T-helper 2 cell treated with Interferon-gamma antibody and Interleukin-4, amounts not matched to agents 5 μg/mL and 100 μg/mL, for 36 hours (primary cell): ENCODE data around the gene C1QTNF3.
A peak's percentile ranks its signal among the peaks of the same experiment; 100 is the strongest.

Experiments
- DNase-seq: peaks from one replicate; pipeline ENCODE4 v3.0.0; 2021; ENCODE audit warnings: low spot score
- H3K27ac Mint-ChIP-seq: one replicate; pipeline ENCODE4 v1.8.0; 2021; ENCODE audit warnings: mild to moderate bottlenecking, mixed read lengths
- H3K27me3 Mint-ChIP-seq: one replicate; pipeline ENCODE4 v1.8.0; 2021; ENCODE audit warnings: low read depth, mixed read lengths
- H3K36me3 Mint-ChIP-seq: one replicate; pipeline ENCODE4 v1.8.0; 2021; ENCODE audit warnings: low read depth, mixed read lengths
- H3K4me1 Mint-ChIP-seq: one replicate; pipeline ENCODE4 v1.8.0; 2021; ENCODE audit warnings: low read depth, mixed read lengths
- H3K4me3 Mint-ChIP-seq: one replicate; pipeline ENCODE4 v1.8.0; 2022; ENCODE audit warnings: mild to moderate bottlenecking, moderate library complexity, mixed read lengths
- H3K9me3 Mint-ChIP-seq: one replicate; pipeline ENCODE4 v1.8.0; 2021; ENCODE audit warnings: mixed read lengths

Gene C1QTNF3

DNA sequence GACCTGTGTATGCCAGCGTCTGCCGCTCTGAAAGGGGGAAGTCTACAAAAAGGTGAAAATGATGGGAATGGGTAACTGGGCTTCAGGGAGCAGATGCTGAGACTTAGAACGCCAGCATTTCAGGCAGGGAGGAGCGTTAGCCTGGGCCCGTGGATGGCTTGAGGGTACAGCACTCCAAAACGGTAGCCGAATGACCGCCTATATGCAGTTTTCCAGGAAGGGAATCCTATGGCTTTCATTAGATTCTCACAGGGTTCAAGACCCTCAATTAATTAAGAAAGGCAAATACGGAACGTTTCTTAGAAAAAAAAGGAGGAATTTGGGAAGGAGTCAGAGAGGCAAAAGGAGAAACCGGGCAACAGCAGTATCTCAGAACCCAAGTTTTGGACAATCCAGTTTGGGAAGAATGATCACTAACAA, 35.8 kb downstream of the C1QTNF3 start:
- Mint-ChIP-seq H3K27me3 (peaks cover 2% of the 10 kb centered on the region), H3K9me3 (no peaks in the 10 kb centered on the region), H3K4me1 (peaks cover 33% of the 10 kb centered on the region), H3K4me3 (peak overlapping the region; percentile 88), H3K36me3 (peaks cover 15% of the 10 kb centered on the region), H3K27ac (peak overlapping the region; percentile 81)
- DNase-seq: no peak

DNA sequence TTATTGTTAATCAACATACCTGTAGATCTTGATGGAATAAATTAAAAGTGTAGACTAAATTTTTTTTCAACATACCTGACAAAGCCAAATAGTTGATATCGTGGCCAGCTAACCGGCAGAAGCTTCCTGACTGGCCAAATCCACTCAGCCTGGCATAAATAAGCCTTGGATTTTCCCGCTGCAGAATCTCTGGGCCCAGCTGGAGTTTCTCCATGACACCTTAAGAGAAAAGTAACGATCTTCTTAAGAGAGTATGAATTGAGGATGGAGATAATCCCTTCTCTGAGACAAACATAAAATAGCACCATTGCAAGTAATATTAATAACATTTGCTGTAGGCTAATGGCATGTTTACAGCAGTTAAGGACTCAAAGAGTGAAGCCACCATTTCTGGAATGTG, 37.3 kb downstream of the C1QTNF3 start:
- no peak for DNase-seq
- Mint-ChIP-seq H3K9me3 (no peaks in the 10 kb centered on the region), H3K36me3 (peaks cover 16% of the 10 kb centered on the region), H3K27me3 (peaks cover 2% of the 10 kb centered on the region), H3K4me3 (no peak overlapping the region), H3K4me1 (peaks cover 33% of the 10 kb centered on the region), H3K27ac (no peak overlapping the region)

DNA sequence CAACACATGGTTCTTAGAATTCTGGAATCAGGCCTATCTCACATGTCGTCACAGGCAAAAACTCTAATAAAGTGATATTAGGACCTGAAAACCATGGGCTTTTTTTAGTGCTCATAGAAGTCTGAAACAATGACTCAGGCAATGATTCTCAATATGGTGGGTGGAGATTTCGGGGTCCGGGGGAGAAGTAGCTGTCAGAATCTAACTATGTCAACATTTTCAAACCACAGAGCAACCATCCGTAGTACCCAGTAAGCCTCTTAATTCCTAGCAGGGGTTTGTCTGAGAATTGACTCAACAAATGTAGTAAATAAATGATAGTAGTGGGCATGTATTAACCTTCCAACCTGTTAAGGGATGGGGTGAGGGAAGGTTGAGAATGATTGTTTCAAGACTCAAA, 37.8 kb downstream of the C1QTNF3 start:
- no peak overlapping the region for H3K27ac Mint-ChIP-seq
- H3K9me3 Mint-ChIP-seq: no peaks in the 10 kb centered on the region
- peaks cover 2% of the 10 kb centered on the region for H3K27me3 Mint-ChIP-seq
- H3K4me3 Mint-ChIP-seq: no peak overlapping the region
- H3K4me1 Mint-ChIP-seq: peaks cover 33% of the 10 kb centered on the region
- peaks cover 16% of the 10 kb centered on the region for H3K36me3 Mint-ChIP-seq
- DNase-seq: no peak

DNA sequence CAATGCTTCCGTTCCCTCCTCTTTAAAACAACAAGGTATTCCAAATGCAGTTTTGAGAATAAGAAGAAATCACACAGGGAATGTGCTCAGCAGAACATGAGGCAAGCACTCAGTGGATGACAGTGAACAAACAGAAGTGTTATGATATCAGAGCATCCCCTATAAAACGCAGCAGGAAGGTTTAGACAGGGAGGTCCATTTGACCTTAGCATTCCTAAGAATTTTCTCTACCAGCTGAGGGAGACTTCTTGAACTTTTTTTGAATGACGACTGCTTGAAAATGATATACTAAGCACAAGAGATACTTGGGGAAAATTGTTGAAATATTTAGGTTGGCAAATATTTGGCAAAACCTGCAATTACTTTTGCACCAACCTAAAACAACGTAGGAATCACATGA, 39.1 kb downstream of the C1QTNF3 start:
- no peak overlapping the region for H3K27ac Mint-ChIP-seq
- no peak for DNase-seq
- H3K36me3 Mint-ChIP-seq: peaks cover 16% of the 10 kb centered on the region
- H3K4me3 Mint-ChIP-seq: no peak overlapping the region
- no peaks in the 10 kb centered on the region for H3K9me3 Mint-ChIP-seq
- no peaks in the 10 kb centered on the region for H3K27me3 Mint-ChIP-seq
- H3K4me1 Mint-ChIP-seq: peaks cover 22% of the 10 kb centered on the region

DNA sequence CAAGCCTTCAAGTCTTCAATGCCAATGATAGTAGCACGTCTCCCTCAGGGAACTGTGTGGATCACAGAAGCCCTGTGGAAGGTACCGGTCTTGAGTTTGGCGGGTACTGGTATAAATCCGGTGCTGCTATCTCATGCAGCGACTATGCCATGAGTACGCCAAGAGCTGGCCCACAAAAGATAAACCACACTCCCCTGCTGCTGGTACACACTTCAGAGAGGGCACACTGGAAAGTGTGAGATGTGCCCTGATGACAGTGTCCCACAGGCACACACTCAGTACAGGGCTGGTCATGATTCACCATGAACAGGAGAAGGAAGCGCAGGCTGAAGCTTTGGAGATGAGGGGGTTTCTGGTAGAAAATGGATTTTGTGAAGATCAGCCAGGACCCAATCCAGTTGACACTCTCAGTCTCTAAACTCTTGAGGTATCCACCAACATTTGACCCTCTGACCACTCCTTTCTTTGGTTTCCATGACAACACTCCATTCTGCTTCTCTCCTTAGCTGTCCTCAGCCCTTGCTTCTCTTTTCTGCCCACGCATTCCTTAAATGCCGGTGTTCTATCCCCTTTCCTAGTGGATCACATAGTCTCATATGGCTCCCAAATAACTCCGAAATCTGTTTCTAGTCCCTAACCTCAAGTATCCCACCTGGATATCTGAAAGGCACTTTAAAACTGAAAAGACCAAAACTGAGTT, 40.2 kb downstream of the C1QTNF3 start:
- Mint-ChIP-seq H3K27ac (no peak overlapping the region), H3K9me3 (no peaks in the 10 kb centered on the region), H3K4me1 (peaks cover 16% of the 10 kb centered on the region), H3K27me3 (no peaks in the 10 kb centered on the region), H3K4me3 (no peak overlapping the region), H3K36me3 (peaks cover 21% of the 10 kb centered on the region)
- DNase-seq: no peak

DNA sequence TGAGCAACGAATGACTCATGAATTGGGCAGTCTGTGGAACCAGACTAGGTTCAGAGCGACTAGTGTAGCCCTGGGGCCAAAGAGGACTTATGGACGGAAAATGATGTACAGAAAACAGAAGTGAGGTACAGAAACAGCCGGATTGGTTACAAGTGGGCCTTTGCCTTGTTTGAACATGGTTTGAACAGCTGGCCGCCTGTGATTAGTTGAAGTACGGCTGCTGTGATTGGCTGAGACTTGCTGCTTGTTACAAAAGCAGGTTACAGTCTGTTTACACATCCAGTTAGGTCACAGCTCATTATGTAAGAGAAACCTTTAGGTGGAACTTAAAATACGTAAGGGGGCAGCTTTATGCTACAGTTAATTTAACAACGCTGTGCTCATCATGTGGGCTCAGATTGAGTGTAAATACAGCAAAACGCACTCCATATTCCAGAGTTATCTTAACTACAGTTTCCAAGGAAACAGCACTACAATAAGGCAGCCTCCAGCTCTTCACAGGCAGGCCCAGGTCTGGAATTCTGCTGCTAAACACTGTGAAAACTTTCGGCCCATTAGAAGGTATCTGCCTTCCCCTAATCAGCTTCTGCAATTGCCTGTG, 41.7 kb downstream of the C1QTNF3 start:
- peaks cover 11% of the 10 kb centered on the region for H3K4me1 Mint-ChIP-seq
- H3K9me3 Mint-ChIP-seq: no peaks in the 10 kb centered on the region
- peaks cover 25% of the 10 kb centered on the region for H3K36me3 Mint-ChIP-seq
- DNase-seq: no peak
- H3K27me3 Mint-ChIP-seq: no peaks in the 10 kb centered on the region
- H3K27ac Mint-ChIP-seq: no peak overlapping the region
- no peak overlapping the region for H3K4me3 Mint-ChIP-seq

DNA sequence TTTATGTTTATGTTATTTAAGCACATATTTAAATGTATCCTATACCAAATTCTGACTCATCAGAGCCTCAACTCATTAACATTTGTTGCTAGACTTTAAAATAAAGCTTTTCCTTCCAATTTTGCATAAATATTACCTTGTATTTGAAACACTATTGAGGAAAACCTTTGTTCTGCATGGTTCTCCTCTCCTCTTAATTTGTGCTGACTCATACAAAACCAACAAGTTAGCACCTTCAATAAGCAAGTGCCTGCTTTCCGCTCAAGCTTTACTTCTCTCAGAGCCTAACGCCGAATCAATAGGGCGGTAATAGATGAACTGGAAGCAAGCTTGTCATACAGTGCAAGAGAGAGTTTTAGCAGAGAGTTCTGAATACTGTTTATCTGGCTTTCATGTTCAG, 43.0 kb downstream of the C1QTNF3 start:
- H3K9me3 Mint-ChIP-seq: no peaks in the 10 kb centered on the region
- DNase-seq: no peak
- H3K36me3 Mint-ChIP-seq: peaks cover 22% of the 10 kb centered on the region
- no peaks in the 10 kb centered on the region for H3K27me3 Mint-ChIP-seq
- peaks cover 13% of the 10 kb centered on the region for H3K4me1 Mint-ChIP-seq
- H3K27ac Mint-ChIP-seq: no peak overlapping the region
- no peak overlapping the region for H3K4me3 Mint-ChIP-seq

DNA sequence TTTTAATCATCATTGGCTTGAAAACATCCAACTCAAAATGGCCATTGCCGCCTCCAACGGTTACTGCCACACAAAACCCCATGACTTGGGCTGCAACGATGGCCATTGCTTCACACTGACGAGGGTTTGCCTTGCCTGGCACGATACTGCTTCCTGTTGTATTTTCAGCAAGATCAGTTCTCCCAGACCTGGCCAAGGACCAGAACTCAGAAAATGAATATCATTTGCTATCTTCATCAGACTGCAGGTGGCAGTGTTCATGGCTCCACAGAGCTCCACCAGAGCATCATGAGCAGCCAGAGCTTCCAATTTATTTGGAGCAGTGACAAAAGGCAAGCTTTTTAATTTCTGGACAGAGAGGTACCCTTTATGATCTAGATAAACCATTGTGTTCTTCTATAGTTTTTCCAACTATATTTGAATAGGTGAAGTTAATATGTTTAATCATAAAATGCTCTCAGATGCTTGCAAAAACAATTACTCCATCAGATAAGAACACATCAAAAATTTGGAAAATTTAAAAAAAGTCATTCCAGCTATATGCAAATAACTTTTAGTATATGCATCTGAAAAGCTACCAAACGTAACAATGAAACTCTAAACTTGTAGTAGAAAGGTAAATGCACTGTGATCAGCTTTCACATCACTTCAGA, 45.6 kb downstream of the C1QTNF3 start:
- Mint-ChIP-seq H3K36me3 (peaks cover 16% of the 10 kb centered on the region), H3K4me1 (peaks cover 26% of the 10 kb centered on the region), H3K9me3 (no peaks in the 10 kb centered on the region), H3K4me3 (no peak overlapping the region), H3K27me3 (no peaks in the 10 kb centered on the region), H3K27ac (no peak overlapping the region)
- no peak for DNase-seq

DNA sequence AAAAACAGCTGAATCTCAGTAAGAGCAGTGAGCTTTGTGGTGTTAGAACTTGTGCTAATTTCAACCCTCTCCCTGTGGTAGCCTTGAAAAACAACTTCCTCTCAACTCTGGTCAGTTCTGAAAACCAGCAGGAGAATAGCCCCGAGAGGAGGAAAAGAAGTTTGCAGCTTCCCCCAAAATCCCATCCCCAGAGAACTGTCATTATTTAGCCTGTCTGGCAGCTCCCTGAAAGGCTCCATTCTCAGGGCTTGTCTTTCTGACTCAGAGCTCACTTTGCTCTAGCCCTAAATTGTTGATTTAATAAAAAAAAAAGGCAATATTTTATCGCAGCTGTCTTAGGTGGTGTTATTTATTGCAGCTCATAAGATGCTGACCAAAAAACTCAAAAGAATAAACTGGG, 47.1 kb downstream of the C1QTNF3 start:
- DNase-seq: no peak
- H3K4me3 Mint-ChIP-seq: no peak overlapping the region
- H3K27ac Mint-ChIP-seq: no peak overlapping the region

DNA sequence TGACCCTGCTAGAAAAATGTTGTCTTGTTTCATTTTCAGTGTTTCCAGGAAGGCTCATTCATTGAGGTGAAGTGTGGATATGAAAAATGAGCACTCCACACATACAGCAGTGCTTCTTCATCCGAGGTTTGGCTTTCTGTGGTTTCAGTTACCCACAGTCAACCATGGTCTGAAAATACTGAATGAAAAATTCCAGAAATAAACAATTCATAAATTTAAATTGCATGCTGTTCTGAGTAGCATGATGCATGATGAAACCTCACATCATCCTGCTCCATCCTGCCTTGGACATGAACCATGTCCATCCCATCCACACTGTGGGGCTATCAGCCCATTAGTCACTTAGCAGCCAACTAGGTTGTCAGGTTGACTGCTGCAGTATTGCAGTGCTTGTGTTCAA, 48.2 kb downstream of the C1QTNF3 start:
- peak overlapping the region; percentile 37 for H3K4me3 Mint-ChIP-seq
- H3K4me1 Mint-ChIP-seq: peaks cover 26% of the 10 kb centered on the region
- no peaks in the 10 kb centered on the region for H3K27me3 Mint-ChIP-seq
- peak overlapping the region; percentile 76 for H3K27ac Mint-ChIP-seq
- DNase-seq: peak; percentile 21
- peaks cover 15% of the 10 kb centered on the region for H3K36me3 Mint-ChIP-seq
- H3K9me3 Mint-ChIP-seq: no peaks in the 10 kb centered on the region

More for the DNA sequence above, 47.1 kb downstream of the C1QTNF3 start:
- peaks cover 15% of the 10 kb centered on the region for H3K36me3 Mint-ChIP-seq
- H3K27me3 Mint-ChIP-seq: no peaks in the 10 kb centered on the region
- H3K9me3 Mint-ChIP-seq: no peaks in the 10 kb centered on the region
- peaks cover 26% of the 10 kb centered on the region for H3K4me1 Mint-ChIP-seq

DNA sequence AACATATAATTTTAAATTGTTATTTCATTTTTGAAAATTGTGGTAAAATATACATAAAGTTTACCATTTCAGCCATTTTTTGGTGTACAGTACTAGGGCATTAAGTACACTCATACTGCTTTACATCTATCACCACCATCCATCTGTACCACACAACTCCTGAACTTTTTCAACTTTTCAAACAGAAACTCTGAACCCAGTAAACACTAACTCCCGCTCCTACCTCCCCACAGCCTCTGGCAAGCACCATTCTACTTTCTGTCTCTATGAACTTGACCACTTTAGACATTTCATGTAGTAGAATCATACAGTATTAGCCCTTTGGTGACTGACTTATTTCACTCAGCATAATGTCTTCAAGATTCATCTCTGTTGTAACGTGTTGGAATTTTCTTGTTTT, 50.1 kb downstream of the C1QTNF3 start:
- no peak for DNase-seq
- Mint-ChIP-seq H3K27ac (no peak overlapping the region), H3K27me3 (no peaks in the 10 kb centered on the region), H3K36me3 (peaks cover 27% of the 10 kb centered on the region), H3K4me1 (peaks cover 26% of the 10 kb centered on the region), H3K9me3 (peaks cover 12% of the 10 kb centered on the region), H3K4me3 (no peak overlapping the region)

DNA sequence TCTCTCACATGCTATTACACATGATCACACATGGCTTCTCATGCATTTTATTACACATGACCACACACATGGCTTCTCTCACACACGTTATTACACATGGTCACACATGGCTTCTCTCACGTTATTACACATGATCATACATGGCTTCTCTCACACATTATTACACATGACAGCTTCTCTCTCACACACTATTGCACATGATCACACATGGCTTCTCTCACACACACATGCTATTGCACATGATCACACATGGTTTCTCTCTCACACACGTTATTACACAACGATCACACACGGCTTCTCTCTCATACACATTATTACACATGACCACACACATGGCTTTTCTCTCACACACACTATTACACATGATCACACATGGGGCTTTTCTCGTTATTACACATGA, 57.6 kb downstream of the C1QTNF3 start:
- no peak overlapping the region for H3K27ac Mint-ChIP-seq

DNA sequence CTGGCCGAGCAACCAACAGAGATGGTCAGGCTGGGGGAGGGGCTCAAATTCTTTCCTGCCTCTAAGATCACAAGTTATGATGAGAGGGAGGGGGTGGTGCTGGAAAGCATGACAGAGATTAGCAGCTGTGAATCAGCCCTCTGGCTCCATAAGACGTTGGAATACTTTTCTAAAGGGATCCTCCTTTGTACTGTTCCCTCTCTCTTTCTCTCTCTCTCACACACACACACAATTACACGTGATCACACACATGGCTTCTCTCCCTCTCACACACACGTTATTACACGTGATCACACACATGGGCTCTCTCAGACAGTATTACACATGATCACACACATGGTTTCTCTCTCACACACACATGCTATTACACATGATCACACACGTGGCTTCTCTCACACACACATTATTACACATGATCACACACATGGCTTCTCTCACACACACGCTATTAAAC, 58.3 kb downstream of the C1QTNF3 start, which contains the start of gene SLC45A2:
SLC45A2 (minus strand) TSS at position 23 of the 454 bp plus-strand sequence. CDS start 110 bp downstream, outside the sequence.
- no peaks in the 10 kb centered on the region for H3K27me3 Mint-ChIP-seq
- DNase-seq: no peak
- no peak within 1 kb of the TSS for H3K27ac Mint-ChIP-seq
- H3K4me1 Mint-ChIP-seq: no peaks in the 10 kb centered on the region
- peaks cover 23% of the 10 kb centered on the region for H3K36me3 Mint-ChIP-seq
- H3K9me3 Mint-ChIP-seq: peaks cover 18% of the 10 kb centered on the region
- no peak within 1 kb of the TSS for H3K4me3 Mint-ChIP-seq

More for the DNA sequence above, 57.6 kb downstream of the C1QTNF3 start:
- Mint-ChIP-seq H3K36me3 (peaks cover 23% of the 10 kb centered on the region), H3K4me3 (no peak overlapping the region), H3K27me3 (no peaks in the 10 kb centered on the region), H3K9me3 (peaks cover 18% of the 10 kb centered on the region), H3K4me1 (no peaks in the 10 kb centered on the region)
- DNase-seq: no peak

DNA sequence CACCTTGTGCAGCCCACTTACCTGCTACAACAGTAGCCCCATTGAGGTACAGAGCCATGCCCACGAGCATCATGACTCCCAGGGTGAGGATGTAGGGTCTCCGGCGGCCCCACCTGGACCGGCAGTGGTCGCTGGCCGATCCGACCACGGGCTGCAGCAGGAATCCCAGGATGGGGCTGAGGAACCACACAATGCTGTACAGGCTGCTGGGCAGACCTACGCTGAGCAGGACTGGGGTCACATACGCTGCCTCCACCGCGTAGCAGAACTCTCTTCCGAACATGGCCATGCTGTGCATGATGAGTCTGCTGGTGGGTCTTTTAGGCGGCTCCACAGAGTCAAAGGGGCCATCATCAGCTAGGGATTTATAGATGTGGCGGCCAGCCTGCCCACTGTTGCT, 58.8 kb downstream of the C1QTNF3 start:
- peaks cover 20% of the 10 kb centered on the region for H3K36me3 Mint-ChIP-seq
- H3K4me1 Mint-ChIP-seq: no peaks in the 10 kb centered on the region
- H3K4me3 Mint-ChIP-seq: no peak overlapping the region
- DNase-seq: no peak
- no peaks in the 10 kb centered on the region for H3K27me3 Mint-ChIP-seq
- H3K9me3 Mint-ChIP-seq: peaks cover 16% of the 10 kb centered on the region
- H3K27ac Mint-ChIP-seq: no peak overlapping the region
